Activated naive CD4-positive, alpha-beta T cell treated with anti-CD3 and anti-CD28 coated beads, Interleukin-2, amount 10 ng/mL, durations not matched to agents 7 days and 5 days (primary cell): ENCODE results near the gene SLC17A1.

Source experiments
- CTCF ChIA-PET: fragments of 350-600 bp; sonication (Branson Sonifier 250); formaldehyde crosslinking; loops from one replicate; lab custom pipeline; 2021; ENCODE audit warnings: antibody characterized with exemption; lab: Charles Lee
- DNase-seq: peaks from one replicate; pipeline ENCODE4 v3.0.0-alpha.2; 2020
- H3K27ac Mint-ChIP-seq: one replicate; pipeline ENCODE4 v1.8.0; 2021; ENCODE audit warnings: mild to moderate bottlenecking, moderate library complexity, mixed read lengths
- H3K27me3 Mint-ChIP-seq: one replicate; pipeline ENCODE4 v1.8.0; 2021; ENCODE audit warnings: mild to moderate bottlenecking, mixed read lengths
- H3K36me3 Mint-ChIP-seq: one replicate; pipeline ENCODE4 v1.8.0; 2021; ENCODE audit warnings: mixed read lengths
- H3K4me1 Mint-ChIP-seq: one replicate; pipeline ENCODE4 v1.8.0; 2021; ENCODE audit warnings: mixed read lengths
- H3K4me3 Mint-ChIP-seq: one replicate; pipeline ENCODE4 v1.8.0; 2021; ENCODE audit warnings: mild to moderate bottlenecking, moderate library complexity, mixed read lengths
- H3K9me3 Mint-ChIP-seq: one replicate; pipeline ENCODE4 v1.8.0; 2021; ENCODE audit warnings: mixed read lengths

Gene SLC17A1

DNA sequence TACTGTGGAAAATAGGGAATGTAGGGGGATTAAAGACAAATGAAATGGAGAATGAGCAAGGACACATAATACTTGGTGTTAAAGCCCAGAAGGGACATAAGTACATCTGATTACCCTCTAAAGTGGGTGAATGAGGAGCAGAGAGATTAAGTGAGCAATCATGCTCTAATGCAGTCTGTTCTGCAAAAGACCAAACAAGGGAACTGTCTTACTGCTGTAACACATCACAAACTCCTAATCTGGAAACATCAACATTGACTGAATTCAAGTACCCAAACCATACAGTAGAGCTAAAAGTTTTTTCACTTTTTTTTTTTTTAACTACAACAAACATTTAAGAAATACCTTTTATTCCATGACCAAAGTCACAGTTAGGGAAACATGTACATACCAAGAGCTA lies 96.6 kb downstream of the SLC17A1 start:
- Mint-ChIP-seq H3K9me3 (peaks cover 7% of the 10 kb centered on the region), H3K36me3 (no peaks in the 10 kb centered on the region), H3K4me1 (no peaks in the 10 kb centered on the region), H3K27ac (no peak overlapping the region), H3K4me3 (no peak overlapping the region), H3K27me3 (peaks cover 18% of the 10 kb centered on the region)
- CTCF ChIA-PET = no interaction called here
- no peak for DNase-seq
